Body of pancreas (tissue), 4 donors: ENCODE measurements around the gene WEE1. TPM values are rescaled to one million over a fixed set of nuclear protein-coding genes. Genes with fewer than 3 reads are reported as not detected.

Source experiments
- ATAC-seq: fragments of 150-250 bp; one replicate; pipeline ENCODE4 v1.9.1; 2016
- DNase-seq, 4 donors: peaks; one replicate each; pipeline ENCODE4 v3.0.0-alpha.2; 2019
- H3K27ac ChIP-seq, 4 donors: fragments of 200-600 bp; sonication (generic); 1 replicate in 3 of 4; 2 replicates in 1 of 4; pipeline versions ENCODE4 v1.5.1 to v1.6.1; 2016 to 2019; ENCODE audit warnings: mild to moderate bottlenecking in 1 of 4, mixed read lengths in 1 of 4, moderate library complexity in 1 of 4
- H3K27me3 ChIP-seq, 2 donors: fragments of 200-600 bp; sonication (generic); one replicate each; pipeline ENCODE4 v1.6.0; 2016; ENCODE audit warnings: mild to moderate bottlenecking in 1 of 2
- H3K36me3 ChIP-seq, 2 donors: fragments of 200-600 bp; sonication (generic); replicated peaks in 1 of 2; 2 replicates each; pipeline ENCODE4 v1.5.1; 2016; ENCODE audit warnings: low read depth in 2 of 2; ENCODE audit not compliant: insufficient read depth in 1 of 2
- H3K4me1 ChIP-seq: fragments of 200-600 bp; sonication (generic); one replicate; pipeline ENCODE4 v1.6.0; 2016
- H3K4me3 ChIP-seq, 2 donors: fragments of 200-600 bp; sonication (generic); 1 replicate in 1 of 2; 2 replicates in 1 of 2; pipeline ENCODE4 v1.5.1; 2016 to 2019
- H3K9me3 ChIP-seq, 3 donors: fragments of 200-600 bp; sonication (generic); 1 replicate in 2 of 3; 2 replicates in 1 of 3; pipeline ENCODE4 v1.5.1; 2016
- POLR2A ChIP-seq, 3 donors: fragments of 450-650 bp; IDR thresholded peaks; one replicate each; pipeline ENCODE4 v1.6.1; 2016; ENCODE audit warnings: antibody characterized with exemption in 3 of 3, mild to moderate bottlenecking in 2 of 3
- WGBS, 2 donors: methylation state at CpG; one replicate each; pipeline ENCODE4 v1.1.5; 2017; 5-methylcytosine and 5-hydroxymethylcytosine counted together
- intact Hi-C: fragments of 100-400 bp; cut with DNase I; formaldehyde crosslinking; loops from one replicate; pipeline ENCODE4 v1.15.1; 2023
- total RNA-seq, 2 donors: library from RNA; depleted of rRNA; stranded (reverse); fragments of >200 nt; gene quantifications; one replicate each; pipeline ENCODE4 v1.1.0, GENCODE V29; 2016
- TF ChIP-seq, protein P1 (sequence below), 7 experiments: fragments of 450-650 bp in 4 of 7; fragments of 200-600 bp in 3 of 7; sonication (generic) in 3 of 7; IDR thresholded peaks; one replicate each; pipeline ENCODE4 v1.5.1; 2016 to 2019; ENCODE audit warnings: antibody characterized with exemption in 7 of 7

WEE1 gene
- total RNA-seq, 2 donors from 2014 or later = 11.2 to 16.8 TPM

DNA sequence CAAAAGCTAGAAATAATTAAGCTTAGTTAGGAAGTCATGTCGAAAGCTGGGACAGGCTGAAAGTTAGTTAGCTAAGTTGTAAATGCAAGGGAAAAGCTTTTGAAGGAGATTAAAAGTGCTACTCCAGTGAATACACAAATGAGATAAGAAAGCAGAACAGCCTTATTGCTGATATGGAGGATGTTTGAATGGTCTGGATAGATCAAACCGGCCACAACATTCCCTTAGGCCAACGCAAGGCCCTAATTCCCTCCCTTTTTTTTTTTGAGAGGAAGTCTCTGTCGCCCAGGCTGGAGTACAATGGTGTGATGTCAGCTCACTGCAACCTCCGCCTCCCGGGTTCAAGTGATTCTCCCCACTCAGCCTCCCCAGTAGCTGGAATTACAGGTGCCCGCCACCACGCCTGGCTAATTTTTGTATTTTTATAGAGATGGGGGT is 23.3 kb upstream of the WEE1 start:
- H3K27ac ChIP-seq = no peak overlapping the region
- H3K27me3 ChIP-seq = no peaks in the 10 kb centered on the region
- H3K9me3 ChIP-seq = no peaks in the 10 kb centered on the region
- ATAC-seq (no peak), DNase-seq (no peak)
- no peak overlapping the region for H3K4me3 ChIP-seq
- intact Hi-C loops = no loop called here
- no peaks in the 10 kb centered on the region for H3K36me3 ChIP-seq
- TF ChIP-seq POLR2A (IDR thresholded peaks at IDR 0.05) = no peak
- TF ChIP-seq, protein P1, sequence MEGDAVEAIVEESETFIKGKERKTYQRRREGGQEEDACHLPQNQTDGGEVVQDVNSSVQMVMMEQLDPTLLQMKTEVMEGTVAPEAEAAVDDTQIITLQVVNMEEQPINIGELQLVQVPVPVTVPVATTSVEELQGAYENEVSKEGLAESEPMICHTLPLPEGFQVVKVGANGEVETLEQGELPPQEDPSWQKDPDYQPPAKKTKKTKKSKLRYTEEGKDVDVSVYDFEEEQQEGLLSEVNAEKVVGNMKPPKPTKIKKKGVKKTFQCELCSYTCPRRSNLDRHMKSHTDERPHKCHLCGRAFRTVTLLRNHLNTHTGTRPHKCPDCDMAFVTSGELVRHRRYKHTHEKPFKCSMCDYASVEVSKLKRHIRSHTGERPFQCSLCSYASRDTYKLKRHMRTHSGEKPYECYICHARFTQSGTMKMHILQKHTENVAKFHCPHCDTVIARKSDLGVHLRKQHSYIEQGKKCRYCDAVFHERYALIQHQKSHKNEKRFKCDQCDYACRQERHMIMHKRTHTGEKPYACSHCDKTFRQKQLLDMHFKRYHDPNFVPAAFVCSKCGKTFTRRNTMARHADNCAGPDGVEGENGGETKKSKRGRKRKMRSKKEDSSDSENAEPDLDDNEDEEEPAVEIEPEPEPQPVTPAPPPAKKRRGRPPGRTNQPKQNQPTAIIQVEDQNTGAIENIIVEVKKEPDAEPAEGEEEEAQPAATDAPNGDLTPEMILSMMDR (IDR thresholded peaks at IDR 0.05) = no peak
- no peaks in the 10 kb centered on the region for H3K4me1 ChIP-seq
- WGBS, 2 donors = 85% methylated on average over 8 of the region's 8 CpGs

DNA sequence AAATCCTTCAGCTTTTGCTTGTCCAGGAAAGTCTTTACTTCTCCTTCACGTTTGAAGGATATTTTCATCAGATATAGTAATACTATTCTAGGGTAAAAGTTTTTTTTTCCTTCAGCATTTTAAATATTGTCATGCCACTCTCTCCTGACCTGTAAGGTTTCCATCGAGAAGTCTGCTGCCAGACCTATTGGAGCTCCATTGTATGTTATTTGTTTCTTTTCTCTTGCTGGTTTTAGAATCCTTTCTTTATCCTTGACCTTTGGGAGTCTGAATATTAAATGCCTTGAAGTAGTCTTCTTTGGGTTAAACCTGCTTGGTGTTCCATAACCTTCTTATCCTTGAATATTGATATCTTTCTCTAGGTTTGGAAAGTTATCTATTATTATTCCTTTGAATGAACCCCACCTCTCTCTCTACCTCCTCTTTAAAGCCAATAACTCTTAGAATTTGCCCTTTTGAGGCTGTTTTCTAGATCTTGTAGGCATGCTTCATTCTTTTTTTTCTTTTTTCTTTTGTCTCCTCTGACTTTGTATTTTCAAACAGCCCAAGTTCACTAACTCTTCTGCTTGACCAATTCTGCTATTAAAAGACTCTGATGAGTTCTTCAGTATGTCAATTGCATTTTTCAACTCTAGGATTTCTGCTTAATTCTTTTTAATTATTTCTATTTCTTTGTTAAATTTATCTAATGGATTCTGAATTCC is 12.0 kb upstream of the WEE1 start:
- no peak overlapping the region for H3K27ac ChIP-seq
- ATAC-seq = no peak
- DNase-seq = no peak
- 79 to 87% methylated on average over 2 of the region's 2 CpGs for WGBS, 2 donors
- intact Hi-C loops = no loop called here
- H3K4me1 ChIP-seq = peaks cover 9% of the 10 kb centered on the region
- no peaks in the 10 kb centered on the region for H3K9me3 ChIP-seq
- H3K36me3 ChIP-seq = no peaks in the 10 kb centered on the region
- no peaks in the 10 kb centered on the region for H3K27me3 ChIP-seq
- TF ChIP-seq POLR2A (IDR thresholded peaks at IDR 0.05) = no peak
- TF ChIP-seq, protein P1 (IDR thresholded peaks at IDR 0.05) = no peak
- no peak overlapping the region for H3K4me3 ChIP-seq

DNA sequence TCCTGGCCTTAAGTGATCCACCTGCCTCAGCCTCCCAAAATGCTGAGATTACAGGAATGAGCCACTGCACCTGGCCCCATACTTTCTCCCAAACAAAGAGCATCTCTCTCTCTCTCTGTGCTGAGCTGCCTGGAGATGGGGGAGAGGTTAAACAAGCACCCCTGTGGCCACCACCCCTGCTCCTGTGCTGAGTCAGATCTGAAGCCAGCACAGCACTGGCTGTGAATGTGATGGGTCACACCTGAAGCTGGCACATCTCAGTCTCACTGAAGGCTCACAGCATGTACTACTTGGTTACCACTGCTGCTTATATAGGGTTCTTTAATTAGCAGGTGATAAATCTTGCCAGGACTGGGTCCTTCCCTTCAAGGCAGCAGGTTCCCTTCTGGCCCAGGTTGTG is 10.8 kb upstream of the WEE1 start:
- DNase-seq (no peak), ATAC-seq (no peak)
- peaks cover 20% of the 10 kb centered on the region for H3K4me1 ChIP-seq
- intact Hi-C loops = no loop called here
- H3K27me3 ChIP-seq = no peaks in the 10 kb centered on the region
- H3K27ac ChIP-seq = no peak overlapping the region
- H3K36me3 ChIP-seq = no peaks in the 10 kb centered on the region
- TF ChIP-seq POLR2A (IDR thresholded peaks at IDR 0.05) = no peak
- TF ChIP-seq, protein P1 (IDR thresholded peaks at IDR 0.05) = no peak
- H3K9me3 ChIP-seq = no peaks in the 10 kb centered on the region
- no peak overlapping the region for H3K4me3 ChIP-seq

DNA sequence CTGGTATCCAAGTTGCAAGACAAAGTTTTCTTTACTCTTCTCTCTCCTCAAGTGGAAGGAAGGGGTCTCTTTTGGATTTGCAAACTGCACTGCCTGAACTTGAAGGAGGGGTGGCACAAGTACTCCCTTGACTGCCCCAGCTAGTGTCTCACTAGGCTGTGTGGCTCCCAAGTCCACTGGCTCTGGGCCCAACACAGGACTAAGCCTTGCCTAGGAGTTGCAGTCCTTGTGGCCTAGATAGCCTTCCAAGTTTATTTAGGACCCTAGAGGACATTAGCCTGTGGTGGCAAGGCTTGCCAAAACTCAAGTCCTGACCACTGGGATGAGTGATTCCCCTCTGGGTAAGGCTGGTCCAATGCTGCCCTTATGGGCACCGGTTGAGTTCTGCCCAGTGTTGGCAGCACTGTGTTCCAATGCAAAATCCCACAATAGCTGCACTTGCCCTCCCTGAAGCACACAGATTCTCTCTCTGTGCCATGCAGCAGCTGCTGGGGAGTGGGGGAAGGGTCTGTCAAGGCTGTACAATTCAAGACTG is 10.2 kb upstream of the WEE1 start:
- no peaks in the 10 kb centered on the region for H3K27me3 ChIP-seq
- WGBS, 2 donors = 90% methylated on average over 1 of the region's 1 CpG; no CpG with 5 or more reads in 1 of the 2 donors
- DNase-seq (no peak), ATAC-seq (no peak)
- no peaks in the 10 kb centered on the region for H3K9me3 ChIP-seq
- no peak for TF ChIP-seq POLR2A (IDR thresholded peaks at IDR 0.05)
- TF ChIP-seq, protein P1 (IDR thresholded peaks at IDR 0.05) = no peak
- no peaks in the 10 kb centered on the region for H3K36me3 ChIP-seq
- H3K4me3 ChIP-seq = no peak overlapping the region
- intact Hi-C loops = no loop called here
- H3K4me1 ChIP-seq = peaks cover 26% of the 10 kb centered on the region
- H3K27ac ChIP-seq = no peak overlapping the region
